Transverse colon (tissue), 4 donors: Measurements from ENCODE around the gene ACOT6. TPM values are rescaled to one million over a fixed set of nuclear protein-coding genes. Genes with fewer than 3 reads are reported as not detected.
A peak's percentile ranks its signal among the peaks of the same experiment; 100 is the strongest.
"Not testable (repeated sequence)": the region's sequence is repeated elsewhere in the genome, so short reads cannot be mapped to it uniquely, and the experiment has no call there.

Source experiments
- DNase-seq: peaks from one replicate; pipeline ENCODE4 v3.0.0-alpha.2; 2019
- H3K27ac ChIP-seq, 4 donors: fragments of 200-600 bp; sonication (generic); 2 replicates each; pipeline ENCODE4 v1.5.1; 2016 to 2018; ENCODE audit warnings: inconsistent platforms in 4 of 4
- H3K27me3 ChIP-seq: fragments of 200-600 bp; sonication (generic); 2 replicates; pipeline ENCODE4 v1.5.1; 2017; ENCODE audit warnings: inconsistent platforms
- H3K36me3 ChIP-seq, 4 donors: fragments of 200-600 bp; sonication (generic); 2 replicates each; pipeline ENCODE4 v1.5.1; 2017 to 2019; ENCODE audit warnings: inconsistent platforms in 4 of 4
- H3K4me1 ChIP-seq, 4 donors: fragments of 200-600 bp; sonication (generic); 2 replicates each; pipeline ENCODE4 v1.5.1; 2017 to 2020; ENCODE audit warnings: inconsistent platforms in 4 of 4
- H3K4me3 ChIP-seq, 4 donors: fragments of 200-600 bp; sonication (generic); 1 replicate in 1 of 4; 2 replicates in 3 of 4; pipeline versions ENCODE4 v1.5.1 to v1.6.1; 2017 to 2019; ENCODE audit warnings: inconsistent platforms in 4 of 4
- H3K9me3 ChIP-seq, 2 donors: fragments of 200-600 bp; sonication (generic); 2 replicates each; pipeline ENCODE4 v1.5.1; 2017 to 2019; ENCODE audit warnings: inconsistent platforms in 2 of 2
- EP300 ChIP-seq: sonication (generic); formaldehyde crosslinking; IDR thresholded peaks from one replicate; pipeline ENCODE4 v1.6.1; 2017; ENCODE audit warnings: antibody characterized with exemption, low read depth
- POLR2A ChIP-seq: fragments of 450-650 bp; IDR thresholded peaks from one replicate; pipeline ENCODE4 v1.6.1; 2016; ENCODE audit warnings: antibody characterized with exemption, mild to moderate bottlenecking, moderate library complexity
- POLR2AphosphoS5 ChIP-seq, 3 donors: sonication (generic); formaldehyde crosslinking; IDR thresholded peaks; one replicate each; pipeline ENCODE4 v1.6.1; 2016; ENCODE audit warnings: antibody characterized with exemption in 3 of 3
- WGBS, 2 donors: methylation state at CpG; one replicate each; pipeline ENCODE4 v1.1.5; 2018; ENCODE audit warnings: low coverage in 1 of 2; 5-methylcytosine and 5-hydroxymethylcytosine counted together
- in situ Hi-C, 4 donors: fragments of 200-750 bp; cut with MboI; loops; one replicate each; pipeline versions ENCODE4 v1.15.0 to v1.15.1; 2017; ENCODE audit warnings: low sequenced_read_pairs in 3 of 4, low pct_ligation_motif_present in 1 of 4, low pct_unique_long_range_greater_than_20kb in 1 of 4
- intact Hi-C: fragments of 100-400 bp; cut with DNase I; formaldehyde crosslinking; loops from one replicate; pipeline ENCODE4 v1.15.1; 2023; ENCODE audit warnings: low total_unique reads
- total RNA-seq, 4 donors: library from RNA; depleted of rRNA; stranded (reverse); fragments of >200 nt; gene quantifications; one replicate each; pipeline ENCODE4 v1.1.0, GENCODE V29; 2016
- TF ChIP-seq, protein P1 (sequence below), 5 experiments: fragments of 200-600 bp in 3 of 5; fragments of 450-650 bp in 2 of 5; sonication (generic) in 3 of 5; IDR thresholded peaks; 1 replicate in 2 of 5; 2 replicates in 3 of 5; pipeline ENCODE4 v1.5.1; 2016 to 2017; ENCODE audit warnings: antibody characterized with exemption in 5 of 5, inconsistent platforms in 3 of 5, mild to moderate bottlenecking in 2 of 5, moderate library complexity in 1 of 5

Gene ACOT6
- total RNA-seq, 4 donors from 2014 or later, result not detected

DNA sequence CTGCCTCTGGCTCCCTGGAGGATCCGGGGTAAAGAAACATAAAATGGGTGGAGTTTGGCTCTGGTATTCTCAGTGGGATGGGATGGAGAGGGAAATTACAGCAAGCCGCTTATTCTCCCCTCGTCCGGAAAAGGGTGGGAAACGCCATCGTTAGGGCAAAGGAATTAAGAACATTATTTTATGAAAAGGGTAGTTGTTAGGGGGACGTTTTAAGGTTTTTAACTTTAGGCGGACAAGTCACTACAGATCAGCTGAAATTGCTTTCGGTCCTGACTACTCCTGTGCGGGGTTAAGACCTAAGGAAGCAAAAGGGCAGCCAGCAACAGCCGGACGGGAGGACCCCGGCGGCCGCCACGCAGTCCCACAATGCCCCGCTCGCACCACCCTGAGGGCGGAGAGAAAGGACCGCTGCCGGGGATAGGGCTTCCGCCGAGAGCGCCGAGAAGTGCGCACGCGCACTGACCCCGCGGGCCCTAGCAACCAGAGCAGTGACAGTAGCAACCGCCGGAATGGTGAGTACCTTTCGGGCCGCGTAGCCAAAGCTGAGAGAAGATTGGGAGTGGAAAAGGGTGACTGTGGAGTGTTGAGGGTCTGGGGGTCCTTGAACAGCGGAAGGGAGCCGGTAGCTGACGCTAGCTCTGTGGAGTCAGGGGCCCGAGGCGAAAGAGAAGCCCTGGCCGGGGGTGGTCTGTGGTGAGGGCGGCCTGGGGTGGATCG lies 32.4 kb downstream of the ACOT6 start, which contains the start of gene DNAL1:
Gene DNAL1, plus strand, starts transcription at position 456 of the 717 bp plus-strand sequence. Its CDS starts 54 bp downstream, at position 510.
- no peaks in the 10 kb centered on the region for H3K9me3 ChIP-seq
- peak within 1 kb of the TSS; percentile 85 to 91 (median 86) for H3K27ac ChIP-seq
- in situ Hi-C loops, result loop anchor here in 1 of 4 donors (25.0 kb wide), 1 partner anchor 132 kb away; no protein-coding TSS in a partner anchor
- no peaks in the 10 kb centered on the region for H3K27me3 ChIP-seq
- no peaks in the 10 kb centered on the region for H3K36me3 ChIP-seq
- H3K4me3 ChIP-seq, result peak within 1 kb of the TSS; percentile 53 to 87 (median 80)
- DNase-seq, result peak; percentile 94
- H3K4me1 ChIP-seq, result peaks cover 11 to 20% (median 13%) of the 10 kb centered on the region in 4 donors
- TF ChIP-seq, protein P1, sequence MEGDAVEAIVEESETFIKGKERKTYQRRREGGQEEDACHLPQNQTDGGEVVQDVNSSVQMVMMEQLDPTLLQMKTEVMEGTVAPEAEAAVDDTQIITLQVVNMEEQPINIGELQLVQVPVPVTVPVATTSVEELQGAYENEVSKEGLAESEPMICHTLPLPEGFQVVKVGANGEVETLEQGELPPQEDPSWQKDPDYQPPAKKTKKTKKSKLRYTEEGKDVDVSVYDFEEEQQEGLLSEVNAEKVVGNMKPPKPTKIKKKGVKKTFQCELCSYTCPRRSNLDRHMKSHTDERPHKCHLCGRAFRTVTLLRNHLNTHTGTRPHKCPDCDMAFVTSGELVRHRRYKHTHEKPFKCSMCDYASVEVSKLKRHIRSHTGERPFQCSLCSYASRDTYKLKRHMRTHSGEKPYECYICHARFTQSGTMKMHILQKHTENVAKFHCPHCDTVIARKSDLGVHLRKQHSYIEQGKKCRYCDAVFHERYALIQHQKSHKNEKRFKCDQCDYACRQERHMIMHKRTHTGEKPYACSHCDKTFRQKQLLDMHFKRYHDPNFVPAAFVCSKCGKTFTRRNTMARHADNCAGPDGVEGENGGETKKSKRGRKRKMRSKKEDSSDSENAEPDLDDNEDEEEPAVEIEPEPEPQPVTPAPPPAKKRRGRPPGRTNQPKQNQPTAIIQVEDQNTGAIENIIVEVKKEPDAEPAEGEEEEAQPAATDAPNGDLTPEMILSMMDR (IDR thresholded peaks at IDR 0.05), result no peak
- peak; percentile 49 to 78 (median 59) for TF ChIP-seq POLR2AphosphoS5 (IDR thresholded peaks at IDR 0.05)
- peak; percentile 53 for TF ChIP-seq POLR2A
- intact Hi-C loops, result no loop called here
- WGBS, 2 donors, result 0% methylated on average over 14 to 43 of the region's 43 CpGs

DNA sequence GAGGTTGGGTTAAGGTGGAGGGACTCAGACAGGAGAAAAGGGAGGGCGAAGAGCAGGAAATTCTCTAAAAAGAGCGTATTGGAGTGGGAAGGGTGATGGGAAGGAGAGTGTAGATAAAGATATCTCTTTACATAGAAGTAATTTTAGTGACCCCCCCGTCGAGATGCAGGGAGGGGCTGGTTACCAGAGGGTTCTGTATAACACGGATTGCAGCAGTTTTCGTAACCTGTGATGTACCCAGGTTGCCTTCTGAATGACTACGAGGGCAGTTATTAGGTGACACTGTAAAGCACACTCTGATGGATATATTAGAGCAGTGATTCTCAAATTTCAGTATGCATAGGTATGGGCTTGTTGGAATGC lies 32.9 kb downstream of the ACOT6 start:
- intact Hi-C loops, result no loop called here
- TF ChIP-seq POLR2AphosphoS5 (IDR thresholded peaks at IDR 0.05), result no peak
- TF ChIP-seq EP300, result no peak
- no peak for TF ChIP-seq POLR2A
- TF ChIP-seq, protein P1 (IDR thresholded peaks at IDR 0.05), result no peak
- Histone ChIP-seq H3K36me3 (no peaks in the 10 kb centered on the region), H3K27ac (peak overlapping the region; percentile 85 to 91 (median 86)), H3K9me3 (no peaks in the 10 kb centered on the region), H3K27me3 (no peaks in the 10 kb centered on the region), H3K4me1 (peaks cover 11 to 20% (median 13%) of the 10 kb centered on the region in 4 donors), H3K4me3 (peak overlapping the region; percentile 53 to 87 (median 80))
- no peak for DNase-seq
- WGBS, 2 donors, result 5 to 8% methylated on average over 5 to 7 of the region's 7 CpGs
- in situ Hi-C loops, result loop anchor here in 1 of 4 donors (25.0 kb wide), 1 partner anchor 133 kb away; no protein-coding TSS in a partner anchor

DNA sequence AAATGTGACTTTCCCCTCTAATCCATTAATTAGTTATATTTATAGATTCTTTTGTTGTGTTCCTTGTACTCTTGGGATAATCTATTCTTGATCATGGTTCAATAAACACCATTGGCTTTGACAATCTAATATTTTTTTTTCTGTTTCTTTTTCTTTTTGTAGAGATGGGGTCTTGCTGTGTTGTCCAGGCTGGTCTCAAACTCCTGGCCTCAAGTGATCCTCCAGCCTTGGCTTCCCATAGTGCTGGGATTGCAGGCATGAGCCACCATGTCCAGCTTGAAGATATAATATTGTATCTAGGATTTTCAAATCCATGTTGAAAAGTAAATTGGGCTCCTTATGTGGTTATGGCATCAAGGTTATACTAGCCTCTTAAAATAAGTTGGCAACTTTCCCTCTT lies 38.7 kb downstream of the ACOT6 start:
- intact Hi-C loops (no loop called here), in situ Hi-C loops (no loop called here)
- Histone ChIP-seq H3K27ac (no peak overlapping the region), H3K4me1 (peaks cover under 1 to 4% (median 2%) of the 10 kb centered on the region in 4 donors), H3K4me3 (no peak overlapping the region), H3K36me3 (peaks cover 0 to 9% (median 2%) of the 10 kb centered on the region in 4 donors), H3K27me3 (no peaks in the 10 kb centered on the region), H3K9me3 (no peaks in the 10 kb centered on the region)
- TF ChIP-seq, protein P1 (IDR thresholded peaks at IDR 0.05), result no peak
- no peak for TF ChIP-seq EP300
- DNase-seq, result no peak

DNA sequence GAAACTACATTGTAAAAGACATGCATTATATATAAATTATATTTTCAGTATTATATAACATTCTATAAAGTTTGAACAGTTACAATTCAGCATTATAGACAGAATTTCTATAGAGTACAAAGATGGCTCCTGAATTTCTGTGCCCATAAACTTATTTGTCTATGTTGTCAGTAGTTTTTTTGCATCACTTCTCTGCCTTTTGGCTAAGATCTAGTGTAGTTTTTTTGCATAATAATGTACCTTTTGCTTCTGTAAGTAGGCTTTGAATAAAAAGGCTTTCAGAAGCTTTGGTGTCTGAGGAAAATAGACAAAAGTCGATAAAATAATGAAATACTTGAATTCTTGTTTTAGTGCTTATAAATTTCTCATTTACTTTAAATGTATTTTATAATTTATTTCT lies 43.5 kb downstream of the ACOT6 start:
- H3K27ac ChIP-seq, result no peak overlapping the region
- H3K4me3 ChIP-seq, result no peak overlapping the region
- H3K9me3 ChIP-seq, result no peaks in the 10 kb centered on the region
- DNase-seq, result no peak
- H3K27me3 ChIP-seq, result no peaks in the 10 kb centered on the region
- no peaks in the 10 kb centered on the region for H3K4me1 ChIP-seq
- in situ Hi-C loops (no loop called here), intact Hi-C loops (no loop called here)
- TF ChIP-seq, protein P1 (IDR thresholded peaks at IDR 0.05), result no peak
- no peak for TF ChIP-seq EP300
- no peak for TF ChIP-seq POLR2A
- no peak for TF ChIP-seq POLR2AphosphoS5 (IDR thresholded peaks at IDR 0.05)
- 87 to 100% methylated on average over 1 of the region's 1 CpG for WGBS, 2 donors
- H3K36me3 ChIP-seq, result peaks cover 0 to 9% (median 3%) of the 10 kb centered on the region in 4 donors

DNA sequence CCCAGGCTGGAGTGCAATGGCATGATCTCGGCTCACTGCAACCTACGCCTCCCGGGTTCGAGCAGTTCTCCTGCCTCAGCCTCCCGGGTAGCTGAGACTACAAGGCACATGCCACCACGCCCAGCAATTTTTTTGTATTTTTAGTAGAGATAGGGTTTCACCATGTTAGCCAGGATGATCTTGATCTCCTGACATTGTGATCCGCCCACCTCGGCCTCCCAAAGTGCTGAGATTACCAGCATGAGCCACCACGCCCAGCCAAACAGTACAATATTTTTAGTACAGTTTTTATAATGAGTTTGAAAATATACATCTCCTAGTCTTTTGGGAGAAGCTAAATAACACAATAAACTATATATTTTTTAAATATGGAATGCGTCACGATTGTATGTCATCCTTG lies 46.9 kb downstream of the ACOT6 start:
- H3K4me3 ChIP-seq, DNase-seq, H3K9me3 ChIP-seq, intact Hi-C loops, H3K27ac ChIP-seq, H3K27me3 ChIP-seq, H3K36me3 ChIP-seq, in situ Hi-C loops, H3K4me1 ChIP-seq: not testable (repeated sequence)
- WGBS, 2 donors, result 91 to 95% methylated on average over 10 to 11 of the region's 11 CpGs
